ENCODE measurements around the gene RNF4.
"Not testable (repeated sequence)": the region's sequence is repeated elsewhere in the genome, so short reads cannot be mapped to it uniquely, and the experiment has no call there.

The RNF4 gene

GRCh38 chr4:2507259-2507658 is 38.4 kb downstream of the RNF4 start:
- no peak for DNase-seq

GRCh38 chr4:2507855-2508254 is 38.9 kb downstream of the RNF4 start:
- Histone ChIP-seq H3K9me3 (ENCODE audit: severe bottlenecking) (no peaks in the 10 kb centered on the region), H3K27me3 (ENCODE audit: insufficient read depth, low read depth, severe bottlenecking) (no peaks in the 10 kb centered on the region), H3K27ac (no peak overlapping the region), H3K4me3 (ENCODE audit: low read depth, low read length) (no peak overlapping the region), H3K36me3 (peaks cover 82% of the 10 kb centered on the region)
- no peak for DNase-seq
- no peak for TF ChIP-seq CTCF (IDR thresholded peaks at IDR 0.05; ENCODE audit: low read depth, low read length)

More at GRCh38 chr4:2507259-2507658, 38.4 kb downstream of the RNF4 start:
- no peak for TF ChIP-seq CTCF (IDR thresholded peaks at IDR 0.05; ENCODE audit: low read depth, low read length)
- Histone ChIP-seq H3K4me3 (ENCODE audit: low read depth, low read length) (no peak overlapping the region), H3K27ac (no peak overlapping the region), H3K36me3 (peaks cover 78% of the 10 kb centered on the region), H3K27me3 (ENCODE audit: insufficient read depth, low read depth, severe bottlenecking) (no peaks in the 10 kb centered on the region), H3K9me3 (ENCODE audit: severe bottlenecking) (no peaks in the 10 kb centered on the region)

- no peak for DNase-seq
- TF ChIP-seq CTCF (IDR thresholded peaks at IDR 0.05; ENCODE audit: low read depth, low read length): no peak
- Histone ChIP-seq H3K27ac (no peak overlapping the region), H3K4me3 (ENCODE audit: low read depth, low read length) (no peak overlapping the region), H3K9me3 (ENCODE audit: severe bottlenecking) (no peaks in the 10 kb centered on the region), H3K27me3 (ENCODE audit: insufficient read depth, low read depth, severe bottlenecking) (no peaks in the 10 kb centered on the region), H3K36me3 (peaks cover 78% of the 10 kb centered on the region)
Measured at GRCh38 chr4:2510351-2511259, 41.7 kb downstream of the RNF4 start.

- no peak for TF ChIP-seq CTCF (IDR thresholded peaks at IDR 0.05; ENCODE audit: low read depth, low read length)
- no peak overlapping the region for H3K4me3 ChIP-seq (ENCODE audit: low read depth, low read length)
- no peaks in the 10 kb centered on the region for H3K27me3 ChIP-seq (ENCODE audit: insufficient read depth, low read depth, severe bottlenecking)
- DNase-seq: no peak
- no peak overlapping the region for H3K27ac ChIP-seq
- H3K36me3 ChIP-seq: peaks cover 78% of the 10 kb centered on the region
- no peaks in the 10 kb centered on the region for H3K9me3 ChIP-seq (ENCODE audit: severe bottlenecking)
Measured at GRCh38 chr4:2511645-2512131, 42.8 kb downstream of the RNF4 start.

GRCh38 chr4:2512396-2513135 is 43.7 kb downstream of the RNF4 start:
- no peaks in the 10 kb centered on the region for H3K9me3 ChIP-seq (ENCODE audit: severe bottlenecking)
- TF ChIP-seq CTCF (IDR thresholded peaks at IDR 0.05; ENCODE audit: low read depth, low read length): no peak
- no peak overlapping the region for H3K4me3 ChIP-seq (ENCODE audit: low read depth, low read length)
- DNase-seq: no peak
- H3K27ac ChIP-seq: no peak overlapping the region
- H3K27me3 ChIP-seq (ENCODE audit: insufficient read depth, low read depth, severe bottlenecking): no peaks in the 10 kb centered on the region
- H3K36me3 ChIP-seq: peaks cover 70% of the 10 kb centered on the region

GRCh38 chr4:2514193-2514592 is 45.3 kb downstream of the RNF4 start:
- H3K27ac ChIP-seq; H3K27me3 ChIP-seq (ENCODE audit: insufficient read depth, low read depth, severe bottlenecking); H3K4me3 ChIP-seq (ENCODE audit: low read depth, low read length); DNase-seq; H3K9me3 ChIP-seq (ENCODE audit: severe bottlenecking): not testable (repeated sequence)
- peaks cover 62% of the 10 kb centered on the region for H3K36me3 ChIP-seq

- not testable (repeated sequence) for H3K27me3 ChIP-seq (ENCODE audit: insufficient read depth, low read depth, severe bottlenecking); H3K9me3 ChIP-seq (ENCODE audit: severe bottlenecking); DNase-seq; H3K27ac ChIP-seq; H3K4me3 ChIP-seq (ENCODE audit: low read depth, low read length)
- H3K36me3 ChIP-seq: peaks cover 55% of the 10 kb centered on the region
Measured at GRCh38 chr4:2514944-2515343, 46.0 kb downstream of the RNF4 start.
